Measurements from ENCODE around the gene THRSP.

The THRSP gene

GRCh38 chr11:78034623-78035022, 29.0 kb upstream of the THRSP start:
- TF ChIP-seq ZFX (IDR thresholded peaks at IDR 0.05) (no peak), CTCF (conservative IDR thresholded peaks at IDR 0.05) (no peak)
- H3K27ac ChIP-seq: no peak overlapping the region

- H3K27ac ChIP-seq: no peak overlapping the region
- TF ChIP-seq ZFX (IDR thresholded peaks at IDR 0.05) (no peak), CTCF (conservative IDR thresholded peaks at IDR 0.05) (no peak)
Measured at GRCh38 chr11:78036313-78036712, 27.3 kb upstream of the THRSP start.

GRCh38 chr11:78037056-78037455, 26.6 kb upstream of the THRSP start:
- TF ChIP-seq CTCF (conservative IDR thresholded peaks at IDR 0.05) (no peak), ZFX (IDR thresholded peaks at IDR 0.05) (no peak)
- peak overlapping the region; percentile 27; the same call in 1 of the 2 replicates for H3K27ac ChIP-seq

GRCh38 chr11:78037825-78038620, 25.6 kb upstream of the THRSP start:
- H3K27ac ChIP-seq: no peak overlapping the region
- TF ChIP-seq ZFX (IDR thresholded peaks at IDR 0.05): no peak
- no peak for TF ChIP-seq CTCF (conservative IDR thresholded peaks at IDR 0.05)

- H3K27ac ChIP-seq: no peak overlapping the region
Measured at GRCh38 chr11:78038697-78039313, 24.9 kb upstream of the THRSP start.

GRCh38 chr11:78039391-78039918, 24.2 kb upstream of the THRSP start:
- TF ChIP-seq ZFX (IDR thresholded peaks at IDR 0.05) (no peak), CTCF (conservative IDR thresholded peaks at IDR 0.05) (no peak)
- H3K27ac ChIP-seq: no peak overlapping the region

More at GRCh38 chr11:78038697-78039313, 24.9 kb upstream of the THRSP start:
- TF ChIP-seq ZFX (IDR thresholded peaks at IDR 0.05): no peak
- no peak for TF ChIP-seq CTCF (conservative IDR thresholded peaks at IDR 0.05)

Data from C4-2B (cell line).